SU-DHL-6 (cell line): ENCODE measurements around the gene CCDC7.

Experiments
- EZH2phosphoT487 ChIP-seq: fragments of 200-600 bp; sonication (generic), shearing (Covaris generic); conservative IDR thresholded peaks from 2 replicates; pipeline ENCODE4 v1.6.1; 2018; ENCODE audit warnings: mild to moderate bottlenecking, antibody characterized with exemption, low read length, moderate library complexity, mixed read lengths
- TF ChIP-seq, protein P1 (sequence below): fragments of 200-600 bp; sonication (generic); IDR thresholded peaks from one replicate; pipeline ENCODE4 v1.5.1; 2017; ENCODE audit warnings: antibody characterized with exemption, mild to moderate bottlenecking, low read length, moderate library complexity; ENCODE audit not compliant: insufficient read depth, poor library complexity, severe bottlenecking

DNA sequence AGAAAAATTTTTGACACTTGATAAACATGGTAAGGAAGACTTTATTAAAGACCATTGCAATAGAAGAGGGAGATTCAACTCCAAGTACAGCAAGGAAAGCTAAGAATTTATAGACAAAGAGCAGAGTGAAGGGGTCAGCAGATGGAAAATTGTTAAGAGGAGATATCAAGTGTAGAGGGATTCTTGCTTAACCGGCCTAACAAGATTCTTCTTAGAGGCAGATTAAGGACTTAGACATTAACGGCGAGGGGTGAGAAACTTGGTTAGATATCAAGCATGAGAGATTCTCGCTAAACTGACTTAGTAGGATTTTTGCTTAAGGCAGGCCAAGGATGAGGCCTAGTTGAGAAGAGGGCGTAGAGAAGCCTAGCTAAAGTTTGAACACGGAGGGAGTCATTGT, 436.1 kb downstream of the CCDC7 start:
- TF ChIP-seq, protein P1, sequence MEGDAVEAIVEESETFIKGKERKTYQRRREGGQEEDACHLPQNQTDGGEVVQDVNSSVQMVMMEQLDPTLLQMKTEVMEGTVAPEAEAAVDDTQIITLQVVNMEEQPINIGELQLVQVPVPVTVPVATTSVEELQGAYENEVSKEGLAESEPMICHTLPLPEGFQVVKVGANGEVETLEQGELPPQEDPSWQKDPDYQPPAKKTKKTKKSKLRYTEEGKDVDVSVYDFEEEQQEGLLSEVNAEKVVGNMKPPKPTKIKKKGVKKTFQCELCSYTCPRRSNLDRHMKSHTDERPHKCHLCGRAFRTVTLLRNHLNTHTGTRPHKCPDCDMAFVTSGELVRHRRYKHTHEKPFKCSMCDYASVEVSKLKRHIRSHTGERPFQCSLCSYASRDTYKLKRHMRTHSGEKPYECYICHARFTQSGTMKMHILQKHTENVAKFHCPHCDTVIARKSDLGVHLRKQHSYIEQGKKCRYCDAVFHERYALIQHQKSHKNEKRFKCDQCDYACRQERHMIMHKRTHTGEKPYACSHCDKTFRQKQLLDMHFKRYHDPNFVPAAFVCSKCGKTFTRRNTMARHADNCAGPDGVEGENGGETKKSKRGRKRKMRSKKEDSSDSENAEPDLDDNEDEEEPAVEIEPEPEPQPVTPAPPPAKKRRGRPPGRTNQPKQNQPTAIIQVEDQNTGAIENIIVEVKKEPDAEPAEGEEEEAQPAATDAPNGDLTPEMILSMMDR: no peak
- TF ChIP-seq EZH2phosphoT487: no peak
